Endodermal cell (in vitro differentiated cells): ENCODE measurements around the gene RNFT2. TPM values are rescaled to one million over a fixed set of nuclear protein-coding genes. Genes with fewer than 3 reads are reported as not detected.

Source experiments
- DNase-seq: peaks from one replicate; pipeline ENCODE4 v3.0.0-alpha.2; 2017
- H3K27ac ChIP-seq: 2 replicates; pipeline ENCODE4 v1.5.1; 2013; ENCODE audit warnings: mild to moderate bottlenecking, low read depth, low read length, moderate library complexity
- H3K27me3 ChIP-seq: 2 replicates; pipeline ENCODE4 v1.6.1; 2013; ENCODE audit warnings: mild to moderate bottlenecking, low read length, moderate library complexity; ENCODE audit not compliant: insufficient read depth, control insufficient read depth, poor library complexity, severe bottlenecking
- H3K36me3 ChIP-seq: 2 replicates; pipeline ENCODE4 v1.7.0; 2013; ENCODE audit warnings: mild to moderate bottlenecking, low read length, moderate library complexity; ENCODE audit not compliant: control insufficient read depth, insufficient read depth
- H3K4me1 ChIP-seq: one replicate; pipeline ENCODE4 v1.7.0; 2013; ENCODE audit warnings: low read length; ENCODE audit not compliant: control insufficient read depth, insufficient read depth
- H3K4me3 ChIP-seq: 2 replicates; pipeline ENCODE4 v1.5.1; 2013; ENCODE audit warnings: mild to moderate bottlenecking, low read length, moderate library complexity
- H3K9ac ChIP-seq: 2 replicates; pipeline ENCODE4 v1.6.1; 2013; ENCODE audit warnings: mild to moderate bottlenecking, low read length, moderate library complexity; ENCODE audit not compliant: poor library complexity, severe bottlenecking; ENCODE audit errors: extremely low read depth
- H3K9me3 ChIP-seq: 2 replicates; pipeline ENCODE4 v1.6.1; 2013; ENCODE audit warnings: mild to moderate bottlenecking, low read length, moderate library complexity; ENCODE audit not compliant: control insufficient read depth
- H3K27ac Mint-ChIP-seq: 2 replicates; pipeline ENCODE4 v1.8.0; 2020; ENCODE audit warnings: mixed read lengths
- H3K27me3 Mint-ChIP-seq: 2 replicates; pipeline ENCODE4 v1.8.0; 2021; ENCODE audit warnings: mild to moderate bottlenecking, mixed read lengths; ENCODE audit not compliant: insufficient read depth
- H3K36me3 Mint-ChIP-seq: 2 replicates; pipeline ENCODE4 v1.8.0; 2020; ENCODE audit warnings: low read depth, mixed read lengths
- H3K4me1 Mint-ChIP-seq: 2 replicates; pipeline ENCODE4 v1.8.0; 2020; ENCODE audit warnings: mixed read lengths
- H3K4me3 Mint-ChIP-seq: 2 replicates; pipeline ENCODE4 v1.8.0; 2020; ENCODE audit warnings: mild to moderate bottlenecking, moderate library complexity, mixed read lengths
- H3K9me3 Mint-ChIP-seq: 2 replicates; pipeline ENCODE4 v1.8.0; 2020; ENCODE audit warnings: mild to moderate bottlenecking, mixed read lengths
- WGBS, 2 experiments: methylation state at CpG; one replicate each; pipeline versions ENCODE4 v1.1.5 to v1.1.7; 2013; ENCODE audit warnings: missing lambda C conversion rate in 2 of 2, mixed read lengths in 1 of 2; ENCODE audit not compliant: insufficient coverage in 1 of 2, insufficient read length in 1 of 2; 5-methylcytosine and 5-hydroxymethylcytosine counted together
- total RNA-seq, 2 donors: library from RNA; stranded (reverse); fragmentation: NEBNext Ultra II Directional in 1 of 2; extraction: Animal tissue kit (Norgen Biotek cat#: 25700) in 1 of 2; gene quantifications; 2 replicates in 1 of 2; 3 replicates in 1 of 2; pipeline ENCODE4 v1.2.1, GENCODE V29; 2021
- TF ChIP-seq, protein P1 (sequence below): fragments of 200-600 bp; sonication (generic); conservative IDR thresholded peaks from 2 replicates; pipeline ENCODE4 v1.5.0; 2021; ENCODE audit warnings: antibody characterized with exemption, mild to moderate bottlenecking

The RNFT2 gene
- total RNA-seq, 2 donors from 2014 or later = 28.0 to 51.2 TPM

DNA sequence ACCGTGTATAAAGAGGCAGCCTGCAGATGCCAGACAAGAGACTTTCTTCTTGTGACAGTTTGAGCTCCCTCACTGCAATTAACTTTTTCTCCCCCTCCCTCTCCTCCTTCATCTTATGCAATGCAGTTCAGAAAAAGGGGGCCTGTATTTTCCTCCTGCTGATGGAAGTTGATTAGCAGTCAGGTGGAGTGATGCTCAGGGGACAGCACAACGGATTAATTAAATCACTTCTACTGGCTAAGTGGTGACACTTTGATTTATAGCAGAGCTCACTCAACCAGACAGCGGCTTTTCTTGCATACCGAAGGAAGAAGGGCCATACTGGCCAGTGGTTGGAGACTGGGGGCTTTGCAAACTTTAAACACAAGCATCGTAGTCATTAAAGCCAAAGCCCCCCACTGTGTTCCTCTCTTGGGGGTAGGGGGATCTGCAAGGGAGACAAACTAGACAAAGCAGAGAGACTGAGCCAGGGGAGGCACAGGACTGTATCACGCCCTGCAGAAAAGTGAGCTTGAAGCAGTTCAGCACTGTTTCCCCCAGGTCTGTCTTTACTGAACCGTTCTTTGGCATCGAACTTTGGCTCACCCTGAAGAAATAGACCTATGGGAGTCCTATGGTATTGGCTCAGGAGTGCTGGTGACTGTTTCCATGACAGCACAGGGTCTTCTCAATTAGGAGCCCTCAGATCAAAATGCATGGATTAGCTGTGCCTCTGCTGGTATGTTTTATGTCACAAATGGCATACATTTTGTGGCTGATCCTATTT is 48.0 kb upstream of the RNFT2 start:
- Histone ChIP-seq H3K4me3 (no peak overlapping the region), H3K27ac (no peak overlapping the region), H3K9ac (no peak overlapping the region), H3K36me3 (no peaks in the 10 kb centered on the region), H3K9me3 (no peaks in the 10 kb centered on the region), H3K4me1 (no peaks in the 10 kb centered on the region), H3K27me3 (peaks cover 12% of the 10 kb centered on the region)
- Mint-ChIP-seq H3K9me3 (peaks cover 2% of the 10 kb centered on the region), H3K36me3 (no peaks in the 10 kb centered on the region), H3K4me1 (peaks cover 26% of the 10 kb centered on the region), H3K4me3 (no peak overlapping the region), H3K27me3 (peaks cover 2% of the 10 kb centered on the region), H3K27ac (no peak overlapping the region)
- TF ChIP-seq, protein P1, sequence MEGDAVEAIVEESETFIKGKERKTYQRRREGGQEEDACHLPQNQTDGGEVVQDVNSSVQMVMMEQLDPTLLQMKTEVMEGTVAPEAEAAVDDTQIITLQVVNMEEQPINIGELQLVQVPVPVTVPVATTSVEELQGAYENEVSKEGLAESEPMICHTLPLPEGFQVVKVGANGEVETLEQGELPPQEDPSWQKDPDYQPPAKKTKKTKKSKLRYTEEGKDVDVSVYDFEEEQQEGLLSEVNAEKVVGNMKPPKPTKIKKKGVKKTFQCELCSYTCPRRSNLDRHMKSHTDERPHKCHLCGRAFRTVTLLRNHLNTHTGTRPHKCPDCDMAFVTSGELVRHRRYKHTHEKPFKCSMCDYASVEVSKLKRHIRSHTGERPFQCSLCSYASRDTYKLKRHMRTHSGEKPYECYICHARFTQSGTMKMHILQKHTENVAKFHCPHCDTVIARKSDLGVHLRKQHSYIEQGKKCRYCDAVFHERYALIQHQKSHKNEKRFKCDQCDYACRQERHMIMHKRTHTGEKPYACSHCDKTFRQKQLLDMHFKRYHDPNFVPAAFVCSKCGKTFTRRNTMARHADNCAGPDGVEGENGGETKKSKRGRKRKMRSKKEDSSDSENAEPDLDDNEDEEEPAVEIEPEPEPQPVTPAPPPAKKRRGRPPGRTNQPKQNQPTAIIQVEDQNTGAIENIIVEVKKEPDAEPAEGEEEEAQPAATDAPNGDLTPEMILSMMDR = no peak
- DNase-seq = no peak
- WGBS, 2 experiments = 72 to 88% methylated on average over 8 of the region's 8 CpGs

DNA sequence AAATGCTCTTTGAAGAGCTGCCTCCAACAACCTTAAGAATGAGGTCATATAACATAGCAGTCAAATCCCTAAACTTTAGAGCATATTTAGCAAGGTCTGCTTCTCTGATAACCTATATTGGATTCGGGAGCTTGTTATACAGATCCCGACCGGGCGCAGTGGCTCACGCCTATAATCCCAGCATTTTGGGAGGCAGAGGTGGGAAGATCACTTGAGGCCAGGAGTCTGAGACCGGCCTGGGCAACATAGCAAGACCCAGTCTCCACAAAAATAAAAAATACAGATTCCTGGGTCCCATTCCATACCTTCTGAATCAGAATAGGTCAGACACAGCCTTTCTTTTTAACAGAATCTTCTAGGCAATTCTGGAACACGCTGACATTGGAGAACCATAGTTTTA is 46.9 kb upstream of the RNFT2 start:
- Histone ChIP-seq H3K9ac (no peak overlapping the region), H3K36me3 (no peaks in the 10 kb centered on the region), H3K27me3 (peaks cover 12% of the 10 kb centered on the region), H3K4me1 (no peaks in the 10 kb centered on the region), H3K27ac (no peak overlapping the region), H3K4me3 (no peak overlapping the region), H3K9me3 (no peaks in the 10 kb centered on the region)
- 84 to 94% methylated on average over 5 to 7 of the region's 7 CpGs for WGBS, 2 experiments
- TF ChIP-seq, protein P1 = no peak
- Mint-ChIP-seq H3K4me1 (peaks cover 31% of the 10 kb centered on the region), H3K4me3 (no peak overlapping the region), H3K27me3 (peaks cover 2% of the 10 kb centered on the region), H3K36me3 (no peaks in the 10 kb centered on the region), H3K27ac (no peak overlapping the region), H3K9me3 (peaks cover 2% of the 10 kb centered on the region)
- DNase-seq = no peak

DNA sequence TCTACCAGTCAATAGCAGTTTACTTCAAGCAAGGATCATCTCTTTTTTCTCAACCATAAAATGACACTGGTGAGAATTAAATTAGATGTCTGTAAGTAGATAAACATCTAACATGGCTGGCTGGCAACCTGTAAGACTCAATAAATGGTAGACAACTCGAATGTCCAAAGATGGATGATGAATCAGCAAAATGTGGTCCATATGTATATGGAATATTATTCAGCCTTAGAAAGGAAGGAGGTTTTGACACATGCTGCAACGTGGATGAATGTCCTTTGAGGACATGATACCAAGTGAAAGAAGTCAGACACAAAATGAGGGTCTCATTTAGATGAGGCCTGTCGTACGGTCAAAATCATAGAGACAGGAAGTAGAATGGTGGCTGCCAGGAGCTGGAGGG is 46.5 kb upstream of the RNFT2 start:
- no peak overlapping the region for H3K27ac ChIP-seq
- H3K9ac ChIP-seq = no peak overlapping the region
- H3K27me3 ChIP-seq = peaks cover 12% of the 10 kb centered on the region
- H3K4me1 ChIP-seq = no peaks in the 10 kb centered on the region
- no peaks in the 10 kb centered on the region for H3K36me3 Mint-ChIP-seq
- H3K27ac Mint-ChIP-seq = no peak overlapping the region
- H3K27me3 Mint-ChIP-seq = peaks cover 2% of the 10 kb centered on the region
- no peak overlapping the region for H3K4me3 ChIP-seq
- H3K36me3 ChIP-seq = no peaks in the 10 kb centered on the region
- H3K9me3 Mint-ChIP-seq = peaks cover 2% of the 10 kb centered on the region
- H3K4me1 Mint-ChIP-seq = peaks cover 35% of the 10 kb centered on the region
- no peak overlapping the region for H3K4me3 Mint-ChIP-seq
- WGBS, 2 experiments = 91 to 98% methylated on average over 4 of the region's 4 CpGs
- no peak for DNase-seq
- TF ChIP-seq, protein P1 = no peak
- no peaks in the 10 kb centered on the region for H3K9me3 ChIP-seq
